Neural progenitor cell (in vitro differentiated cells): ENCODE data around the gene STRADA.

ENCODE experiments used
- CTCF ChIP-seq: fragments of 200-600 bp; sonication (generic); IDR thresholded peaks from 2 replicates; pipeline ENCODE4 v1.5.1; 2017; ENCODE audit warnings: antibody characterized with exemption, mild to moderate bottlenecking
- EZH2 ChIP-seq: fragments of 200-600 bp; sonication (generic); IDR thresholded peaks from 2 replicates; pipeline ENCODE4 v1.6.1; 2017; ENCODE audit warnings: antibody characterized with exemption, mild to moderate bottlenecking, moderate library complexity
- EZH2phosphoT487 ChIP-seq: fragments of 200-600 bp; sonication (generic); IDR thresholded peaks from 2 replicates; pipeline ENCODE4 v1.6.1; 2017; ENCODE audit warnings: antibody characterized with exemption

DNA sequence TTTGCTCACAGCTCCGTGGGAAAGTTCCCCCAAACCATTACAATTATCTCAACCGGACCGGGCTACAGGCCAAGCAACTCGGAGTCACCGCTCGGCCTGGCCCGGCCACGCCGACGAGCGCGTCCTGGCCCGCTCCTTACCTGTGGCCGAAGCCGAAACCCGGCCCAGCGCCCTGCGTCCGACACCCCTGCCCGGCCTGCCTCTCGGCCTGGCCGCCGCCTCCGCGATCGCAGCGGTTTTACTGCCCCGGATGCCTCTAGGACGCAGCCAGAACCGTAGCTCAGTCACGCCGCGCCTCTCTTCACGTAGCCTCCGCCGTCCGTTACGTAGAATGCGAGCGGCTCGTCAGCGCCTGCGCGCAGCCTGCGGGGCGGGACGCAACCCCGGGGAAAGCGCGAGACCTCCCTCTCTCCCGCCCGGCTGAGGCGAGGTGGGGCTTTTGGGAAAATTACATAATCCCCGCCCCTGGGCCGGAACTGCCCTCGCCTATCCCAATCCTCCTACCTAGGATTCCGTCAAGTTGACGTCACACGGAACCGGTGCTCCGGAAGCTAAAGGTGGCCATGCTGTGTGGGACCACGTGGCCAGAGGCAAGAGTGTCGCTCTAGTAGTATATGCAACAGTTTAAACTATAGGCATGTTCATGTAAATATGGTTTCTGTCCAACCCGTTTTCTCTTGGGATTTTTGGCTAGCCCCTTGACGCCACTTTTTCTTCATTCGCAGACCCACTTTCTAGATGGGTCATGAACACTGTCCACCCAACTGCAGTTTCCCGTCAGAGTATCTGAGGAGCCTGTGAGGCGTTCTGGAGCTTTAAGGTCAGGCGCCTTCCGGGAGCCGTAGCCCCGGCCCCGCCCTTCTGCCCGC is 31.9 kb upstream of the STRADA start, which contains the start of gene CCDC47:
- TF ChIP-seq CTCF (no peak), EZH2phosphoT487 (no peak), EZH2 (no peak)
